LNCaP clone FGC (cell line): ENCODE results near the gene TMEM45A.
"Not testable (repeated sequence)": the region's sequence is repeated elsewhere in the genome, so short reads cannot be mapped to it uniquely, and the experiment has no call there.

Experiments used
- DNase-seq: peaks from one replicate; pipeline ENCODE4 v3.0.0-alpha.2; 2011; ENCODE audit warnings: low read depth
- H3K4me3 ChIP-seq: 2 replicates; pipeline ENCODE4 v1.5.1; 2011; ENCODE audit warnings: mild to moderate bottlenecking, low read depth, low read length, control low read depth
- CTCF ChIP-seq: IDR thresholded peaks from 2 replicates; pipeline ENCODE4 v1.5.1; 2012; ENCODE audit warnings: mild to moderate bottlenecking; ENCODE audit not compliant: control insufficient read depth, insufficient read depth; ENCODE audit errors: extremely low read depth

Gene TMEM45A

GRCh38 chr3:100467133-100467532, 25.3 kb upstream of the TMEM45A start:
- no peak for TF ChIP-seq CTCF
- DNase-seq: no peak
- no peak overlapping the region for H3K4me3 ChIP-seq

GRCh38 chr3:100468676-100469075, 23.7 kb upstream of the TMEM45A start:
- no peak for DNase-seq
- TF ChIP-seq CTCF: no peak
- H3K4me3 ChIP-seq: no peak overlapping the region

GRCh38 chr3:100470951-100471350, 21.5 kb upstream of the TMEM45A start:
- no peak for TF ChIP-seq CTCF
- no peak overlapping the region for H3K4me3 ChIP-seq
- DNase-seq: no peak

GRCh38 chr3:100471444-100471843, 21.0 kb upstream of the TMEM45A start:
- TF ChIP-seq CTCF: no peak
- DNase-seq: no peak
- H3K4me3 ChIP-seq: no peak overlapping the region

DNA sequence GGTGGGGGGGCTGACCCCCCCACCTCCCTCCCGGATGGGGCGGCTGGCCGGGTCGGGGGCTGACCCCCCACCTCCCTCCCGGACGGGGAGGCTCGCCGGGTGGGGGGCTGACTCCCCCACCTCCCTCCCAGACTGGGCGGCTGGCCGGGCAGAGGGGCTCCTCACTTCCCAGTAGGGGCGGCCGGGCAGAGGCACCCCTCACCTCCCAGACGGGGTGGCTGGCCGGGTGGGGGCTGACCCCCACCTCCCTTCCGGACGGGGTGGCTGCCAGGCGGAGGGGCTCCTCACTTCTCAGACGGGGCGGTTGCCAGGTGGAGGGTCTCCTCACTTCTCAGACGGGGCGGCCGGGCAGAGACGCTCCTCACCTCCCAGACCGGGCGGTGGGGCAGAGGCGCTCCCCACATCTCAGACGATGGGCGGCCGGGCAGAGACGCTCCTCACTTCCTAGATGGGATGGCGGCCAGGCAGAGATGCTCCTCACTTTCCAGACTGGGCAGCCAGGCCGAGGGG, 14.5 kb upstream of the TMEM45A start:
- DNase-seq, H3K4me3 ChIP-seq: not testable (repeated sequence)

DNA sequence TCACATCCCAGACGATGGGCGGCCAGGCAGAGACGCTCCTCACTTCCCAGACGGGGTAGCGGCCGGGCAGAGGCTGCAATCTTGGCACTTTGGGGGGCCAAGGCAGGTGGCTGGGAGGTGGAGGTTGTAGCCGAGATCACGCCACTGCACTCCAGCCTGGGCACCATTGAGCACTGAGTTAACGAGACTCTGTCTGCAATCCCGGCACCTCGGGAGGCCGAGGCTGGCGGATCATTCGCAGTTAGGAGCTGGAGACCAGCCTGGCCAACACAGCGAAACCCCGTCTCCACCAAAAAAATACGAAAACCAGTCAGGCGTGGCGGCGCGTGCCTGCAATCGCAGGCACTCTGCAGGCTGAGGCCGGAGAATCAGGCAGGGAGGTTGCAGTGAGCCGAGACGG, 13.9 kb upstream of the TMEM45A start:
- DNase-seq: not testable (repeated sequence)

DNA sequence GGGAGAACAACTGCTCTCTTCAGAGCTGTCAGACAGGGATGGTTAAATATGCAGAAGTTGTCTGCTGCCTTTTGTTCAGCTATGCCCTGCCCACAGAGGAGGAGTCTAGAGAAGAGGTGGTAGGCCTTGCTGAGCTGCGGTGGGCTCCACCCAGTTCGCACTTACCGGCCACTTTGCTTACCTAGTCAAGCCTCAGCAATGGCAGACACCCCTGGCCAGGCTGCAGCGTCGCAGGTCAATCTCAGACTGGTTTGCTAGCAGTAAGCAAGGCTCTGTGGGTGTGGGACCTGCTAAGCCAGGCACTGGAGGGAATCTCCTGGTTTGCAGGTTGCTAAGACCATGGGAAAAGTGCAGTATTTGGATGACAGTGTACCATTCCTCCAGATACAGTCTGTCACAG, 12.3 kb upstream of the TMEM45A start:
- H3K4me3 ChIP-seq: no peak overlapping the region
- no peak for TF ChIP-seq CTCF
- DNase-seq: no peak

More for the DNA sequence above, 13.9 kb upstream of the TMEM45A start:
- H3K4me3 ChIP-seq: not testable (repeated sequence)

DNA sequence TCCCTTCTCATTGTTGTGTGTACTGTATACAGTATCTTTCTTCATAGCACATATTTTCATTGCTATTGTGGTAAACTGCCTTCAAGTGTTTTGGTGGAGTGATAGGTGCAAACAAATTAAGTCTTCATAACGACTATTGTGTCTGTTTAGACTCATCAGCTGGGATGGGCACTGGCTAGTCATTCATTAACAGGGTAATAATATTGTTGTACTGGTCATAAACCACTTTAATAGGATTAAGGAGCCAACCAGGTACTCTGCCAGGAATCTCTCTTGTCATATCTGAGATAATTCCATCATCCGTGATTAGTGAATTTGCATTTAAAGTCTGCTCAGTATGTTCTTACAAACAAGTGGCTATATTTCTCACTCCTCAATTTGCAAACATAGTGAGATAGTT, 10.2 kb upstream of the TMEM45A start:
- DNase-seq: peak; percentile 68
- no peak for TF ChIP-seq CTCF
- no peak overlapping the region for H3K4me3 ChIP-seq
